ENCODE data around the gene PTGES3.

- TF ChIP-seq CTCF (IDR thresholded peaks at IDR 0.05; ENCODE audit: poor library complexity, severe bottlenecking): peak; percentile 50
- TF ChIP-seq TAF1 (IDR thresholded peaks at IDR 0.05; ENCODE audit: low read depth): peak; percentile 98
- TF ChIP-seq EZH2 (IDR thresholded peaks at IDR 0.05; ENCODE audit: borderline replicate concordance, insufficient read depth, low read length, poor library complexity, severe bottlenecking): no peak
- peak; percentile 18 for TF ChIP-seq RAD21 (conservative IDR thresholded peaks at IDR 0.05)
- peak; percentile 81 for TF ChIP-seq MXI1 (conservative IDR thresholded peaks at IDR 0.05; ENCODE audit: poor library complexity, severe bottlenecking)
- TF ChIP-seq REST (IDR thresholded peaks at IDR 0.05; ENCODE audit: borderline replicate concordance): peak; percentile 96
- TF ChIP-seq POLR2AphosphoS5 (IDR thresholded peaks at IDR 0.05): peak; percentile 94
- TF ChIP-seq EP300 (conservative IDR thresholded peaks at IDR 0.05; ENCODE audit: poor library complexity, severe bottlenecking): no peak
- no peak for TF ChIP-seq SMC3 (conservative IDR thresholded peaks at IDR 0.05; ENCODE audit: poor library complexity)
Observed at GRCh38 chr12:56645717-56646446, 42.2 kb downstream of the PTGES3 start, which contains the start of gene ATP5F1B.
